AG04450 (cell line): ENCODE data around the gene FAIM2. TPM values are rescaled to one million over a fixed set of nuclear protein-coding genes. Genes with fewer than 3 reads are reported as not detected.

Experiments used
- CTCF ChIA-PET: fragments of 300-600, 350-600 bp; formaldehyde crosslinking; extraction: SDS; loops from one replicate; lab custom pipeline; 2022; ENCODE audit warnings: antibody characterized with exemption, inconsistent platforms; lab: Charles Lee
- POLR2A ChIA-PET: fragments of 350-600 bp; formaldehyde crosslinking; extraction: SDS; loops from one replicate; lab custom pipeline; 2021; ENCODE audit warnings: antibody characterized with exemption, inconsistent platforms; lab: Yijun Ruan, JAX
- DNase-seq: peaks from one replicate; pipeline ENCODE4 v3.0.0-alpha.2; 2011; ENCODE audit warnings: low read depth, low spot score
- H3K27ac ChIP-seq: one replicate; pipeline ENCODE4 v1.5.1; 2012; ENCODE audit warnings: low read depth, low read length, control low read depth
- H3K27me3 ChIP-seq: one replicate; pipeline ENCODE4 v1.6.0; 2012; ENCODE audit warnings: low read length; ENCODE audit not compliant: control insufficient read depth, insufficient read depth
- H3K4me3 ChIP-seq: 2 replicates; pipeline ENCODE4 v1.5.1; 2011; ENCODE audit warnings: mild to moderate bottlenecking, low read depth, low read length, control low read depth
- H3K9me3 ChIP-seq: 2 replicates; pipeline ENCODE4 v1.5.1; 2012; ENCODE audit warnings: low read length; ENCODE audit not compliant: control insufficient read depth, insufficient read depth
- polyA plus RNA-seq: library from polyadenylated mRNA; depleted of rRNA; stranded (reverse); fragments of >200 nt; gene quantifications from 2 replicates; pipeline ENCODE4 v1.2.3, GENCODE V29; 2011
- TF ChIP-seq, protein P1 (sequence below): IDR thresholded peaks from 2 replicates; pipeline ENCODE4 v1.5.1; 2011; ENCODE audit warnings: low read depth, low read length, control low read depth, inconsistent platforms

FAIM2 gene
- polyA plus RNA-seq, 1 experiment: 5.9 TPM

- H3K27me3 ChIP-seq: peaks cover 10% of the 10 kb centered on the region
- no peaks in the 10 kb centered on the region for H3K9me3 ChIP-seq
- TF ChIP-seq, protein P1, sequence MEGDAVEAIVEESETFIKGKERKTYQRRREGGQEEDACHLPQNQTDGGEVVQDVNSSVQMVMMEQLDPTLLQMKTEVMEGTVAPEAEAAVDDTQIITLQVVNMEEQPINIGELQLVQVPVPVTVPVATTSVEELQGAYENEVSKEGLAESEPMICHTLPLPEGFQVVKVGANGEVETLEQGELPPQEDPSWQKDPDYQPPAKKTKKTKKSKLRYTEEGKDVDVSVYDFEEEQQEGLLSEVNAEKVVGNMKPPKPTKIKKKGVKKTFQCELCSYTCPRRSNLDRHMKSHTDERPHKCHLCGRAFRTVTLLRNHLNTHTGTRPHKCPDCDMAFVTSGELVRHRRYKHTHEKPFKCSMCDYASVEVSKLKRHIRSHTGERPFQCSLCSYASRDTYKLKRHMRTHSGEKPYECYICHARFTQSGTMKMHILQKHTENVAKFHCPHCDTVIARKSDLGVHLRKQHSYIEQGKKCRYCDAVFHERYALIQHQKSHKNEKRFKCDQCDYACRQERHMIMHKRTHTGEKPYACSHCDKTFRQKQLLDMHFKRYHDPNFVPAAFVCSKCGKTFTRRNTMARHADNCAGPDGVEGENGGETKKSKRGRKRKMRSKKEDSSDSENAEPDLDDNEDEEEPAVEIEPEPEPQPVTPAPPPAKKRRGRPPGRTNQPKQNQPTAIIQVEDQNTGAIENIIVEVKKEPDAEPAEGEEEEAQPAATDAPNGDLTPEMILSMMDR: no peak
- H3K4me3 ChIP-seq: no peak overlapping the region; the same call in 1 of the 2 replicates
- no peak overlapping the region for H3K27ac ChIP-seq
- DNase-seq: no peak
- ChIA-PET POLR2A (no interaction called here), CTCF (interaction anchor here (0.5 to 0.6 kb wide), 2 partner anchors 44 to 143 kb away, joined by 3 to 7 read pairs; no protein-coding TSS in a partner anchor)
These were observed 1.0 kb downstream of the FAIM2 start for GRCh38 chr12:49902399-49903350.

DNA sequence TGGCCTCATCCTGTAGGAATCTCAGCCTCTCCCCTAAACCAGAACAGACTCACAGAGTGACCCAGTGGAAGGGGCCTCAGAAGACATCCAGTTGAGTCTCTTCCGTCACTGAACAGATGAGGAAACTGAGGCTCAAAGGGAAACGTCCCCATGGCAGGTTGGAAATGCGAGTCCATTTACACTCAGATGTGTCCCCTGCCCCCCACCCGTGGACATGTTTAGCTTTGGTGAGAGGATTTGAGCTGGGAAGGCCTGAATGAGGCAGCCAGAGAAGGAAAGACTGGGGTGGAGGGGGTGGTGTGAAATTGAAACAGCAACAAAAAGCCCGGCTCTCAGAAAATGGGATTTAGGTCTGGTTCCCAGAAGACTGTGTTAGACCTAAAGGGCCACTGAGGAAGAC is 1.7 kb downstream of the FAIM2 start:
- Histone ChIP-seq H3K4me3 (no peak overlapping the region), H3K27ac (no peak overlapping the region), H3K27me3 (peaks cover 14% of the 10 kb centered on the region), H3K9me3 (no peaks in the 10 kb centered on the region)
- POLR2A ChIA-PET: no interaction called here
- CTCF ChIA-PET: interaction anchor here (0.8 kb wide), 1 partner anchor 35 kb away, joined by 3 read pairs; no protein-coding TSS in a partner anchor
- no peak for DNase-seq
- TF ChIP-seq, protein P1: no peak

- Histone ChIP-seq H3K27me3 (peaks cover 14% of the 10 kb centered on the region), H3K4me3 (no peak overlapping the region), H3K9me3 (no peaks in the 10 kb centered on the region), H3K27ac (no peak overlapping the region)
- TF ChIP-seq, protein P1: no peak
- DNase-seq: no peak
- POLR2A ChIA-PET: no interaction called here
- CTCF ChIA-PET: interaction anchor here (0.8 kb wide), 1 partner anchor 34 kb away, joined by 3 read pairs; no protein-coding TSS in a partner anchor
These were observed 2.7 kb downstream of the FAIM2 start for GRCh38 chr12:49901026-49901425.

DNA sequence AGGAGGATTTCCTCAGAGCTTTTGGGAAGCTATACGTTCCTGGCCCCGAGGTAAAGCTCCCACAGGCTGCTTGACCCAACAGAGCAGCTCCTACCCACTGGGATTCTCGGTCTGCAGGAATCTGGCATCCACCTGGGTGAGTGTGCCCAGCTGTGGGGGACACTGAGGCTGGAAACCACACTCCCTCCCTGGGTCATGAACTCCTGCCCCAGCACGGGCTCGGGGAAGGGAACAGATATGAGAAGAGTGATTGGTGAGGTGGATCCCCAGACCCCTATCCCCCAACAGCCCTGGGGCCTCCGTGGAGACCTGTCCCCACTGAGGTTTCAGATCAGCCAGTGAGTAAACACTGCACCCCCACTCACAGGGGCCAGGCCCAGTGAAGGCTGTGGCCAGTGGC is 3.3 kb downstream of the FAIM2 start:
- TF ChIP-seq, protein P1: no peak
- H3K27ac ChIP-seq: no peak overlapping the region
- CTCF ChIA-PET: no interaction called here
- H3K27me3 ChIP-seq: peaks cover 14% of the 10 kb centered on the region
- H3K9me3 ChIP-seq: no peaks in the 10 kb centered on the region
- no peak overlapping the region for H3K4me3 ChIP-seq
- POLR2A ChIA-PET: no interaction called here
- DNase-seq: no peak

GRCh38 chr12:49899921-49900320 is 3.8 kb downstream of the FAIM2 start:
- no peak overlapping the region for H3K4me3 ChIP-seq
- DNase-seq: no peak
- ChIA-PET POLR2A (no interaction called here), CTCF (no interaction called here)
- peaks cover 14% of the 10 kb centered on the region for H3K27me3 ChIP-seq
- H3K9me3 ChIP-seq: no peaks in the 10 kb centered on the region
- TF ChIP-seq, protein P1: no peak
- H3K27ac ChIP-seq: no peak overlapping the region
